ENCODE results near the gene CLTA.
"Not testable (repeated sequence)": the region's sequence is repeated elsewhere in the genome, so short reads cannot be mapped to it uniquely, and the experiment has no call there.

CLTA gene

GRCh38 chr9:36158917-36159316, 31.8 kb upstream of the CLTA start:
- DNase-seq: no peak

- DNase-seq: not testable (repeated sequence)
Measured at GRCh38 chr9:36159509-36159908, 31.2 kb upstream of the CLTA start.

DNA sequence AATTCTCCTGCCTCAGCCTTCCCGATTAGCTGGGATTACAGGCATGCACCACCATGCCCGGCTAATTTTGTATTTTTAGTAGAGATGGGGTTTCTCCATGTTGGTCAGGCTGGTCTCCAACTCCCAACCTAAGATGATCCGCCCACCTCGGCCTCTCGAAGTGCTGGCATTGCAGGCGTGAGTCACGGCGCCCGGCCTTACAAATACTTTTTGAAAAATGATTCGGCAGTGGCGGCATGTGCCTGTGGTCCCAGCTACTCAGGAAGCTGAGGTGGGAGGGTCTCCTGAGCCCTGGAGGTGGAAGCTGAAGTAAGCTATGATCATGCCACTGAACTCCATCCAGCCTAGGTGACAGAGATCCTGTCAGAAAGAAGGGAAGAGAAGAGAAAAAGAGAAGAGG, 30.6 kb upstream of the CLTA start:
- not testable (repeated sequence) for DNase-seq

DNA sequence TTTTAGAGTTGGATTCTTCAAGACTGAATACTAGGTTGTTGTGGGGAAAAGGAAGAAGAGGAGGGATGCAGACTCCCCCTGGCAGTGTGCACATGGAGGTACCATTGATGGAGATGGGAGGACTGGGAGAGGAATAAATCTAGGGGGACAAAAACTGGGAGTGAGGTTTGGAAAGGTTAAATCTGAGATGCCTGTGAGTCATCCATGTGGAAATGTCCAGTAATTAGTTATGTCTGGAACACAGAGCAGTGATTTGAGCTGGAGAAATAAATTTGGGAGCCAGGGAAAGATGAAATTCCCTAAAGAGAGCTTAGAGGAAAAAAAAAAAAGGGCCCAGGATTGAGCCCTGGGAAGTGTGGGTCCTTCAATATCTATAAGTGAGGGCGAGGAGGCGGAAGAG, 29.5 kb upstream of the CLTA start:
- DNase-seq: no peak

- DNase-seq: no peak
Measured at GRCh38 chr9:36162211-36162738, 28.4 kb upstream of the CLTA start.

DNA sequence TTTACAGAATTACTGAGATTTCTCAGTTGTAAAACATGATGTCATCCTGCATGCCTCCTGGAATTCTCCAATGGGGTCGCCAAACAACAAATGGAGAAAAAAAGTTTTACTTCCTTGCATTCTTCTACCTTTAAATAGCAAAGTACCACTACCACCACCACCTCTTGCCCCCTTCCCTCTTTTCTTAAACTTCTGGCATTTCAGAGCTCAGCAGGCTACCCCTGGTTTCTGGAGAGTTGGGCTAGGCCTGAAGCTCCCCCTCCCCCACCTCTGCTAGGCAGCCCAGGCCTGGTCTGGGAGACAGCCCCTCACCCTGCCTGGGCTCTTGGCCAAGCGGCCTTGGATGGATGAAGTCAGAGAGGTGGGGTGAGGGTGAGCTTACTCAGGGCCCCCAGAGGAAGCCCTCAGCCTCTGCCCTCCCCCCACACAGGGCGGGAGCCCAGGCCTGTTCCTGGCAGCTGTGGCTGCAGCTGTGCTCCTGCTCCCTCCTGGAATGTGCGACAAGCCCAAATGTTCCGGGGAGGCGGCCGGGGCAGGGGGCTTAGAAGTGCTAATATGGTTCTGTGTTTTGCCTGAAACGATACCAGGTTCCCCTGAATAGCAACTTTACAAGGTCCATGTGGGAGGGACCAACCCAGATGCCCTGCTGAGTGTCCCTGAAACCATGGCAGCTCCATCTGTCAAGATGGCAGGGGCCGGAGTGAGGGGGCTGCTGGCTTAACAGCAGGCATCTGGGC, 27.5 kb upstream of the CLTA start:
- no peak for DNase-seq

DNA sequence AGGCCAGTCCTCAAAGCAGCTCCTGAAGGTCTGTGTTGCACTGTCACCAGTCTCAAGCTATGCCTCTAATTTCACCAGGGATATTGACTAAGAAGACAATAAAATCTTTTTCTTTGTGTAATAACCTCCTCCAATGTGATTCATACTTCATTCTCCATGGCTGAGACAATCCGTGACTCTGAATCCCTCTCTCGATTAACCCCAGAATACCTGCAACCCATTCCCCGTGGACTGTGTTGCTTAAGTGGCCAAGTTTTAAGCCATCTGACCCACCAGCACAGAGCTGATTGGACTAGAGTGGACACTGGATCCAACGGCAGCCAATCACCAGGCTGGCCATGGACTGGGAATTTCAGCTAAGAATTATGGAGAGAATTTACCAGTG, 26.9 kb upstream of the CLTA start:
- DNase-seq: no peak

DNA sequence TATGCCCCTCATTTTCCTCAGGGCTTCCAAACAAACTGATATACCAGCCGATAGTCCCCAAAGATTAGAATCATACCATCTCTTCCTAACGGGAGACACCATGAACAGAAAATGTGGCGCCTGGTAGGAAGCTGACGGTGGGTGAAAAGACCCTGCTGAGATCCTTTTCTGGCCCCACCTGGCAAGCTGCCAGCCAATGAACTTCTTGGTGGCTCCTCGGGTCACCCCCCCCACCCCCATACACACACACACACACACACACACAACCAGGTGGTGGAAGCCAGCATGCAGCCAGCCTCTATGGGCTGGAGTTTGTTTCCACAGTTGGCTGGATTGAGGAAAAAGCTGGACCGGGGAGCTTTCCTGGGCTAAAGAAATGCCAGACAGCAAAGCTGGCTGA, 26.3 kb upstream of the CLTA start:
- no peak for DNase-seq

- no peak for DNase-seq
Measured at GRCh38 chr9:36164989-36165388, 25.7 kb upstream of the CLTA start.

- DNase-seq: no peak
Measured at GRCh38 chr9:36165826-36166167, 24.9 kb upstream of the CLTA start.

- peak; percentile 94 for DNase-seq
Measured at GRCh38 chr9:36166168-36166927, 24.4 kb upstream of the CLTA start.

DNA sequence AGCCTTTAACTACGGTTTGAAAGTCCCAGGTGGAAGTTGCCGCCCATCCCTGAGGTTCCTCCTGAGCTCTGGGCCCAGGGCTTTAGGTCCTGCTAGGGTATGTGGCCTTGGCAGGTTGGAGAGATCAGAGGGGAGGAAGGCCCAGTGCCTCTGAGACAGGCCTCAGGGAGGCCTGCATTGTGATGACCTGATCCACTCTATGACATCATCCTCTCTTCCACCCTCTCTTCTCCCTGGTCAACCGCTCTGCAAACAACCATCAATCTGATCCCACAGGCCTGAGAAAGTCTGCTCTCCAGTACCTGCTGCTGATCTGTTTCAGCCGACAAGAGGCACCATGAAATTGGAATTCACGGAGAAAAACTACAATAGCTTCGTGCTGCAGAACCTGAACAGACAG, 21.6 kb upstream of the CLTA start, which contains the start of gene CCIN:
CCIN (plus strand) TSS at position 223 of the 400 bp plus-strand sequence; CDS start at position 338, 115 bp downstream.
- no peak for DNase-seq

GRCh38 chr9:36169708-36170107, 21.0 kb upstream of the CLTA start:
- DNase-seq: no peak

DNA sequence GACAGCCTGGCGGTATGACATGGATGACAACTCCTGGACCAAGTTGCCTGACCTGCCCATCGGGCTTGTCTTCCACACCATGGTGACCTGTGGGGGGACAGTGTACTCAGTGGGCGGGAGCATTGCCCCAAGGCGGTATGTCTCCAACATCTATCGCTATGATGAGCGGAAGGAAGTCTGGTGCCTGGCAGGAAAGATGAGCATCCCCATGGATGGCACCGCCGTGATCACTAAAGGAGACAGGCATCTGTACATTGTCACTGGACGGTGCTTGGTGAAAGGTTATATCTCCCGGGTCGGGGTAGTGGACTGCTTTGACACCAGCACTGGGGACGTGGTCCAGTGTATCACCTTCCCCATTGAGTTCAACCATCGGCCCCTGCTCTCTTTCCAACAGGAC, 20.2 kb upstream of the CLTA start:
- DNase-seq: no peak

DNA sequence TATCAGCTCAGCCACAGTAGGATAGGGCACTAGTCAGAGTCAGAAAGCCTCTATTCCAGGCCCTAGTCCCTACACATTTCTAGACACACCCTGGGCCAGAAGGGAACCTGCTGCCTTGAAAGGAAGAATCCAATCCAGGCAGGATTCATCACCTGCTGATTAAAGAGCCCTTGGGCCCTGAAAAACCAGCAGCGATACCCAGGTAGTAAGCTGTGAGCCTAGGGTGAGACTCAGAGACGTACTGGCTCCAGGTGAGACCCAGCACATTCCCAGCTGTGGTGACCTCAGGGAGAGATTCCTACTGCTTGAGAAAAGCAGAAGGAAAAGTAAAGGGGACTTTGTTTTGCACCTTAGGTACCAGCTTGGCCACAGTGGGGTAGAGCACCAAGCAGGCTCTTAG, 16.9 kb upstream of the CLTA start:
- no peak for DNase-seq

DNA sequence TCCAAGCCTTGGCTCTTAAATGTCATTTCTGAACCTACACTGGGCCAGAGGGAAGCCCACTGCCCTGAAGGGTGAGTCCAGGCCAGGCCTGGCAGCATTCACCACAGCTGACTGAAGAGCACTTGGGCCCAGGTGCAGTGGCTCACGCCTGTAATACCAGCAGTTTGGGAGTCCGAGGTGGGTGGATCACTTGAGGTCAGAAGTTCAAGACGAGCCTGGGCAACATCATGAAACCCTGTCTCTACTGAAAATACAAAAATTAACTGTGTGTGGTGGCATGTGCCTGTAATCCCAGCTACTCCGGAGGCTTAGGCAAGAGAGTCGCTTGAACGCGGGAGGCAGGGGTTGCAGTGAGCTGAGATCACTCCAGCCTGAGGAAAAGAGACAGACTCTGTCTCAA, 16.4 kb upstream of the CLTA start:
- no peak for DNase-seq

DNA sequence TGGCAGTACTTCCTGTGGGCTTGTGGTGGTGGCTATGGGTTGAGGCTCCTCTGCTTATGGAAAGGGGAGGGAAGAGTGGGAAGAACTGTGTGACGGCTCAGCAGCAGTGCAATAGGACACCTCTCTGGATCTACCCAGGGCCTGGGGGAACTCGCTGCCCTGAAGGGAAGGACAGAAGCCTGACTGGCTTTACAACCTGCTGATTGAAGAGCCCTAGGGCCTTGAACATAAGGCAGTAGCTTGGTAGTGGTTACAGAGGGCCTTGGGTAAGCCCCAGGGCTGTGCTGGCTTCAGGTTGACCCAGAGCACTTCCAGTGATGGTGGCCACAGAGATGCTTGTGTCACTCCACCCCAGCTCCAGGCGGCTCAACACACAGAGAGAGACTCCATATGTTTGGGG, 16.0 kb upstream of the CLTA start:
- no peak for DNase-seq

GRCh38 chr9:36175209-36175608, 15.5 kb upstream of the CLTA start:
- not testable (repeated sequence) for DNase-seq

DNA sequence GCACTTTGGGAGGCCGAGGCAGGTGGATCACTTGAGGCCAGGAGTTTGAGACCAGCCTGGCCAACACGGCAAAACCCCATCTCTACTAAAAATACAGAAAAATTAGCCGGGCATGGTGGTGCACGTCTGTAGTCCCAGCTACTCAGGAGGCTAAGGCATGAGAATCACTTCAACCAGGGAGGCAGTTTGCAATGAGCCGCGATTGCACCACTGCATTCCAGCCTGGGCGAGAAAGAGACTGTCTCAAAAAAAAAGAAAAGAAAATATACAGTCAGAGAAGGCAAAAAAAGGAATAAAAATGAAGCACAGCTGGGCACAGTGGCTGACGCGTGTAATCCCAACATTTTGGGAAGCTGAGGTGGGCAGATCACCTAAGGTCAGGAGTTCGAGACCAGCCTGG, 14.2 kb upstream of the CLTA start:
- not testable (repeated sequence) for DNase-seq

- no peak for DNase-seq
Measured at GRCh38 chr9:36177571-36177970, 13.2 kb upstream of the CLTA start.

GRCh38 chr9:36180243-36180642, 10.5 kb upstream of the CLTA start:
- not testable (repeated sequence) for DNase-seq

DNA sequence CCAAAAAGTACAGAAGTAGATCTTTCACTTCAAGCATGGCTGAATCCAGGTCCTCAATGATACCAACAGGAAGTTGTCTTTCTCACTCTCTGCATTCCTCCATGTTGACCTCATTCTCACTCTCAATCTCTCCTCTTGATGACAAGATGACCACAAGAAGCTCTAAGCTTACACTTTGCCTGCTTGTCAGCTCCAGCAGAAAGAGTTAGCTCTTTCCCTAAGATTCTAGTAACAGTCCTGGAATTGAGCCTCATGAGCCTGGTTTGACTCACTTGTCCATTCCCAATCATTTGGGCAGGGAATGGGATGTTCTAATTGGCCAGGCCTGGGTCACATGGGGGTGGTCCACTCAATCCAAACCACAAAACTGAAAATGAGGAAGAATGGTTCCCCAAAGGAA, 3.3 kb upstream of the CLTA start:
- no peak for DNase-seq

- no peak for DNase-seq
Measured at GRCh38 chr9:36188212-36188611, 2.5 kb upstream of the CLTA start.

DNA sequence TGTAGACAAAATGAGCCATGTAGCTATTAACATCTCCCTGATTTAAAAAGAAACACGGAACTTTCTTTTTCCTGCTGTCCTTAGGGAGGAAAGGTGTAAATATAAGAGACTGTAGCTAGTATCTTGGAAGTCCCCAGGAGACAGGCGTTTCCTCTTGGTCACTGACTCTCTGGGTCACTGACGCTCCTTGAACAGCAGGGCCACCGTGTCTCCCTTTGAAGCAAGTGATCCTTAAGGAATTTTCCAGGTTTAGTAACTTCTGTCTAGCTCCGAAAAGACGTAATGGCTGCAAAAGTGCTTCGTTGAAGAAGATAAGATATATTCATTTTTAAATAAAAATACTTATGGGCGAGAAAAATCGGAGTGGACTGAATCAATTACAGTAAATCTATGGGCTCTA, 745 bp upstream of the CLTA start:
- no peak for DNase-seq

DNA sequence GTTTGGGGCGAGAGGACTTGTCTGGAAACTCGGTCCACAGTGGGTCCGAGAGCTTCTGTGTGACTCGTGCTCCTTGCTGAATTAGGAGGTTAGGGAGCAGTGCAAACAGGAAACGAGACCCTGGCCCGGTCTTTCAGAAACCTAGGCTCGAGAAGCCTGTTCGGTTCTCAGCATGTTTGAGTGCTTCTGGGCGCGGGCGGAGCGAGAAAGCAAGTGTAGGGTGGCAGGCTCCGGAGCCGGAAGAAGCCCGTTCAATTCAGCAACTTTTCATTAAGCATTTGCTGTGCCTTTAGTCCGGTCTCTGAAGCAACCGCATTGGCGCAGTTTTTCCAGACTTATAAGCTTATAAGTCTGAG, 547 bp downstream of the CLTA start:
- peak; percentile 84 for DNase-seq

Measured in activated effector memory CD4-positive, alpha-beta T cell treated with anti-CD3 and anti-CD28 coated beads, Interleukin-2, amount 50 U/mL, for 16 hours (primary cell).